Measurements from ENCODE around the gene PLCB3.
"Not testable (repeated sequence)": the region's sequence is repeated elsewhere in the genome, so short reads cannot be mapped to it uniquely, and the experiment has no call there.

PLCB3 gene

DNA sequence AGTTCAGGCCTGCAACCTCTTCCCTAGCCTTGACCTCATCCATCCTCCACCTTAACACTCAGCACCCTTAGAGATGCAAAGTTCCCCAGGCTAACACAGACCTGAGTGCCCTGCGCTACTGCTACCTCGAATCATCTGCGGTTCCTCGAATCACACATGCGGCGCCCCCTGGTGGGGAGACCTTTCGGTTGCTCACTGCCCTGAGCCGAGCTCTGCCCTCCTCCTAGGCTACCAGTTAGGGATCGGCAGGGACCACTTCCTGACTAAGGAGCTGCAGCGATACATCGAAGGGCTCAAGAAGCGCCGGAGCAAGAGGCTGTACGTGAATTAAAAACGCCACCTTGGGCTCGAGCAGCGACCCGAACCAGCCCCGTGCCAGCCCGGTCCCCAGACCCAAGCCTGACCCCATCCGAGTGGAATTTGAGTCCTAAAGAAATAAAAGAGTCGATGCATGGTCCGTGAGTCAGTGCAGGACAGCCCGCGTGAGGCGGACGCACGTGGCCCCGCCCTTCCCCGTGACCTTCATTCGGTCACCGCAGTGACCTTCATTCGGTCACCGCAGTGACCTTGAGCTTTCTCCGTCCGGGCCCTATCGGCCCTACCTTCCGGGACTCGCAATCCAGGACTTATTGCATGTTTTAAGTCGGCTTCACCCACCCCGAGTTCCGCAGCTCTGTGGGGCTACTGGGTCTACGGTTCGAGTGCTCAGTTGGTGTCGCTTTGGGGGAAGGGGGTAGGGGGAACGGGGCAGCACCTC, 53.2 kb downstream of the PLCB3 start:
- peak; percentile 88 for DNase-seq (ENCODE audit: low spot score)

- DNase-seq (ENCODE audit: low spot score), result peak; percentile 98
These were observed 53.9 kb downstream of the PLCB3 start, which contains the start of gene ESRRA for GRCh38 chr11:64305075-64305690. Gene ESRRA (plus strand): TSS chr11:64305524. CDS start chr11:64307180, 1,656 bp downstream.

DNA sequence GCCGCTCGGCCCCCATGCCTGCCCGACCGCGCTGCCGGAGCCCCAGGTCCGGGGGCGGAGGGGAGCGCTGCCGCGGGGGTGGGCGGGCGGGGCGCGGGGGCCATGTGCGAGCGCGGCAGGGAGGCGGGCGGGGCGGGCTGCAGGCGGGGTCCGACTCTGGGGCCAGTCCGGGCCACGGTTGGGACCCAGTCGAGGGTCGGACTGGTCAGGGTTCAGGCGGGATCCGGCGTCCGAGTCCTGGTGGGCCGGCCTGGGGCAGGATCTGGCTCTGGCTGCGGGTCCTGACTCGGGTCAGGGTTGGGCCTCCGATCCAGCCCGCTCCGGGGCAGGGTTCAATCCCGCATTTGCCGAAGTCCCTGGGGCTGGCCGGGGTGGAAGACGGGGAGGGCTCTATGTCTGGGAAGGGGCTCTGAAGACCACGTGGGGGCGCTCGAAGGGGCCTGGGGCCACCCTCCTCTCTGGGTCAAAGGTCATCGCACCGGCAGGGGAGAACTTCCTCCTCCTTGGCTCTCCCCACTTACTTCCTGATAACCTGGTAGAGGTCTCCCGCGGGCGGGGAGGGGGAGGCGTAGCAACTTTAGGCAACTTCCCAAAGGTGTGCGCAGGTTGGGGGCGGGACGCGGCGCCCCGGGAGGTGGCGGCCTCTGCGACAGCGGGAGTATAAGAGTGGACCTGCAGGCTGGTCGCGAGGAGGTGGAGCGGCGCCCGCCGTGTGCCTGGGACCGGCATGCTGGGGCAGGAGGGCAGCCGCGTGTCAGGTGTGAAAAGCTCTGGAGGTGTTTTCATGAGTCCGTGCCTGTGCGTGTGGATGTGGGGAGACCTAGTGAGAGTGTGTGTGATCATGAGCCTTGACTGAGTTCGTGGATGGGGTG, 54.6 kb downstream of the PLCB3 start:
- no peak for DNase-seq (ENCODE audit: low spot score)

DNA sequence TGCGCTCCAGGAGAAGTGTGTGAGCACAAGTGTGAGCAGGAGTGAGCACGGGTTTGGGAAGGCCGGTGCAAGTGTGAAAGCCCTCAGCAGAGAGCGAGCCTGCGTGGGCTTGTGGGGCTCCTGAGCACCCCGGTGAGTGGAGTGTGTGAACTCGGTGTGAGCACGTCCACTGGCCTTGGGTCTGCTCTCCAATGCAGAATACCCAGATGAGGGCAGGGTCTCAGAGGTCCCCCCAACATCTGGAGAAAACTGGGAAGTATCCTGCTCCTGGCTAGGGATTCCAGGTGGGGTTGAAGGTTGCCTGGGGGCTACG, 55.2 kb downstream of the PLCB3 start:
- no peak for DNase-seq (ENCODE audit: low spot score)

GRCh38 chr11:64306876-64307622, 55.7 kb downstream of the PLCB3 start:
- DNase-seq (ENCODE audit: low spot score), result no peak

DNA sequence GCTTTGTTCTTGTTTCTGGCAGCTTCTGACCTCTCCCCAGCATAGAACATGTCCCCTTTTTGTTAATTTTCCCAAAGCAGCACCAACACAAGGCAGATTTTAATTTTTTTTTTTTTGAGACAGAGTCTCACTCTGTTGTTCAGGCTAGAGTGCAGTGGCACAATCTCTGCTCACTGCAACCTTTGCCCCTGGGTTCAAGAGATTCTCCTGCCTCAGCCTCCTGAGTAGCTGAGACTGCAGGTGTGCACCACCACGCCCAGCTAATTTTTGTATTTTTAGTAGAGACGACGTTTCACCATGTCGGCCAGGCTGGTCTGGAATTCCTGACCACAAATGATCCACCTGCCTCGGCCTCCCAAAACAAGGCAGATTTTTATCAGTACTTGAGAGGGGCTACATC, 56.5 kb downstream of the PLCB3 start:
- DNase-seq (ENCODE audit: low spot score), result not testable (repeated sequence)

GRCh38 chr11:64312947-64313346, 61.6 kb downstream of the PLCB3 start:
- DNase-seq (ENCODE audit: low spot score), result no peak

GRCh38 chr11:64313491-64314145, 62.3 kb downstream of the PLCB3 start:
- DNase-seq (ENCODE audit: low spot score), result no peak

GRCh38 chr11:64314146-64314804, 62.9 kb downstream of the PLCB3 start:
- no peak for DNase-seq (ENCODE audit: low spot score)

DNA sequence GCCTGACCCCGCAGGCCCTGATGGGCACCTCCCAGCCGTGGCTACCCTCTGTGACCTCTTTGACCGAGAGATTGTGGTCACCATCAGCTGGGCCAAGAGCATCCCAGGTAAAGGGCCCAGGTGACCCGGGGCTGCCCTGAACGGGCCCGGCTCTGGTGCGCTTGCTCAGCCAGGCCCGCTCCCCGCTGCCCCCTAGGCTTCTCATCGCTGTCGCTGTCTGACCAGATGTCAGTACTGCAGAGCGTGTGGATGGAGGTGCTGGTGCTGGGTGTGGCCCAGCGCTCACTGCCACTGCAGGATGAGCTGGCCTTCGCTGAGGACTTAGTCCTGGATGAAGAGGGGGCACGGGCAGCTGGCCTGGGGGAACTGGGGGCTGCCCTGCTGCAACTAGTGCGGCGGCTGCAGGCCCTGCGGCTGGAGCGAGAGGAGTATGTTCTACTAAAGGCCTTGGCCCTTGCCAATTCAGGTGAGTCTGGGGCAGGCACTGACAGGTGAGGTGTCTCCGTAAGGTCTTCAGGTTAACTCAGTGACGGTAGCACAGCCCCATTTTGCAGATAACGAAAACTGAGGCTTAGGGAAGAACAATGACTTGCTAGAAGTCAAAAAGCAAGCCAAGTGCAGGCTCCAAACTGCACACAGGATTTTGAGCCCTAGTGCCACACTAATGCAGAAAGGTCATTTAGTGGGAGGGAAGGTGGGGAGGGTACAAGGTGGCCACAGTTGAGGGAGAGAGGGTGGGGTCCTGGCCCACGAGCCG, 63.7 kb downstream of the PLCB3 start:
- DNase-seq (ENCODE audit: low spot score), result no peak

DNA sequence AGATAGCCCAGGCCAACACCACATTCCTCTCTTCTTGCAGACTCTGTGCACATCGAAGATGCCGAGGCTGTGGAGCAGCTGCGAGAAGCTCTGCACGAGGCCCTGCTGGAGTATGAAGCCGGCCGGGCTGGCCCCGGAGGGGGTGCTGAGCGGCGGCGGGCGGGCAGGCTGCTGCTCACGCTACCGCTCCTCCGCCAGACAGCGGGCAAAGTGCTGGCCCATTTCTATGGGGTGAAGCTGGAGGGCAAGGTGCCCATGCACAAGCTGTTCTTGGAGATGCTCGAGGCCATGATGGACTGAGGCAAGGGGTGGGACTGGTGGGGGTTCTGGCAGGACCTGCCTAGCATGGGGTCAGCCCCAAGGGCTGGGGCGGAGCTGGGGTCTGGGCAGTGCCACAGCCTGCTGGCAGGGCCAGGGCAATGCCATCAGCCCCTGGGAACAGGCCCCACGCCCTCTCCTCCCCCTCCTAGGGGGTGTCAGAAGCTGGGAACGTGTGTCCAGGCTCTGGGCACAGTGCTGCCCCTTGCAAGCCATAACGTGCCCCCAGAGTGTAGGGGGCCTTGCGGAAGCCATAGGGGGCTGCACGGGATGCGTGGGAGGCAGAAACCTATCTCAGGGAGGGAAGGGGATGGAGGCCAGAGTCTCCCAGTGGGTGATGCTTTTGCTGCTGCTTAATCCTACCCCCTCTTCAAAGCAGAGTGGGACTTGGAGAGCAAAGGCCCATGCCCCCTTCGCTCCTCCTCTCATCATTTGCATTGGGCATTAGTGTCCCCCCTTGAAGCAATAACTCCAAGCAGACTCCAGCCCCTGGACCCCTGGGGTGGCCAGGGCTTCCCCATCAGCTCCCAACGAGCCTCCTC, 64.6 kb downstream of the PLCB3 start:
- DNase-seq (ENCODE audit: low spot score), result not testable (repeated sequence)

- DNase-seq (ENCODE audit: low spot score), result no peak
These were observed 65.5 kb downstream of the PLCB3 start for GRCh38 chr11:64316672-64317324.

DNA sequence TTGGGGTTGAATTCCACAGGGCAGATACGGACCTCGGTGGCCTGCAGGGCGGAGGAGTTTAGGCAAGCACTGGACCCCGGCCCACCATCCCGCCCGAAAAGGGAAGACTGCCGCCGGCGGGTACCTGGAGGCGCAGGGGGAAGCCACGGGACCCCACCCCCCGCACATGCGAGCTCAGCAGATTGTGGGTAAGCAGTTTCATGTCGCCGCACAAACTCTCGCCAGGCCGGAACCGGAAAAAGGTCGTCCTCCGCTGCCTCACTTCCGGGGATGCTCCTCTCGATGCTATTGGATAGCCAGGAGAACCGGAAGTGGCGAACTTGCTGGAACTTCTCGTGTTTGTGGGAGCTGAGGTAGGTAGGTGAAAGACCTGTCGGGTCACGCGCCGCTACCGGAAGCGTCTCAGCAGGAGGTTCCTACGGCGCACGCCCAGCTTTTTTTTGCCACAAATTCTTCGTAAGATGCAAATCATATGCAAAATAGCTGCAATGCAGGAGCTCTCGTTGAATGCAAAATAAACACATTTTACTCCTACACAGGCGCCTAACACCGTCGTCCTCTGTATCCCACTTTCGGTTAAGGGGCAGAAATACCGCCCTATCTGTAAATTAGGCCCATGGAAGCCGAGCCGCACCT, 66.1 kb downstream of the PLCB3 start, which contains the start of gene TRMT112:
Gene TRMT112, minus strand, starts transcription at position 235 of the 636 bp plus-strand sequence. Its CDS starts 33 bp downstream, at position 202.
- DNase-seq (ENCODE audit: low spot score), result peak; percentile 99

DNA sequence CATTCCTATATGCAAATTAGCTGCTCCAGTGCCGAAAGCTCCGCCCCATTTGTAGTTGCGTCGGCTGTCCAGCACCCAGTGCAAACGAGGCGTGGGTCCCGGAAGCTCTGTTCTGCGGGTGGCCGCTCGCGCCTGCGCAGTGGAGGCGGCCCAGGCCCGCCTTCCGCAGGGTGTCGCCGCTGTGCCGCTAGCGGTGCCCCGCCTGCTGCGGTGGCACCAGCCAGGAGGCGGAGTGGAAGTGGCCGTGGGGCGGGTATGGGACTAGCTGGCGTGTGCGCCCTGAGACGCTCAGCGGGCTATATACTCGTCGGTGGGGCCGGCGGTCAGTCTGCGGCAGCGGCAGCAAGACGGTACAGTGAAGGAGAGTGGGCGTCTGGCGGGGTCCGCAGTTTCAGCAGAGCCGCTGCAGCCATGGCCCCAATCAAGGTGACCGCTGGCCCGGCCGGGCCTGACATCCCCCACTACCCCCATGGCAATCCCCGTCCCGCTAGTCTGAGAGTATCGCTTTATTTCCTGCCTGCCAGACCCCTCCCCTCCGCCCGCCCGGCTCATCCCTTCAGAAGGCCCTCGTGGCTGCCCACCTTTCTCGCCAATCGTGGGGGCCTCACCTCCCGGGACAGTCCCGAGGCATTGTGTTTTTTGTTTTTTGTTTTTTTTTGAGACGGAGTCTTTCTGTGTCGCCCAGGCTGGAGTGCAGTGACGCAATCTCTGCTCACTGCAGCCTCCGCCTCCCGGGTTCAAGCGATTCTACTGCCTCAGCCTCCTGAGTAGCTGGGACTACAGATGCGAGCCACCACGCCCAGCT, 66.8 kb downstream of the PLCB3 start, which contains the start of gene PRDX5:
Gene PRDX5, plus strand, starts transcription at position 161 of the 805 bp plus-strand sequence. Its CDS starts 95 bp downstream, at position 256.
- peak; percentile 98 for DNase-seq (ENCODE audit: low spot score)

All from pons (tissue), 1 donor.